Heart left ventricle (tissue), 13 donors: ENCODE measurements around the gene RLIM.

Experiments
- CTCF ChIP-seq, 12 donors: fragments of 200-600 bp; sonication (generic) in 4 of 12; IDR thresholded peaks; one replicate each; pipeline versions ENCODE4 v1.5.0 to v1.8.0; 2018 to 2022; ENCODE audit warnings: antibody characterized with exemption in 12 of 12, mild to moderate bottlenecking in 5 of 12
- POLR2A ChIP-seq, 2 donors: fragments of 450-650 bp; IDR thresholded peaks; one replicate each; pipeline ENCODE4 v1.6.1; 2017; ENCODE audit warnings: antibody characterized with exemption in 2 of 2, mild to moderate bottlenecking in 2 of 2, moderate library complexity in 2 of 2
- donor health status: ischemic (EF 13 %, LVEDD 7.1; RV severe dilation, severe dysfunction).
- donor health status: DM: no; HTN: yes; CAD: no.
- donor health status: DM: no; HTN: no; CAD: no.
- donor health status: ischemic (EF 25% LVEDD 6.9; RV normal size, moderate dysfunction).
- donor health status: ischemic (EF 25% LVEDD 5.7; RV mildly dilated, moderate dysfunction).
- donor health status: ischemic (EF 35%, LVEDD 5.7; RV mildly dilated, moderate dysfunction).
- donor health status: nonischemic (EF 11% LVEDD 7.7; RV severe dilation, severe dysfunction).
- donor health status: DM: yes; HTN: yes; CAD: no.
- donor health status: PGD.
- donor health status: ischemic (EF 29% LVEDD 5.4; RV normal size, mild dysfunction).
- donor health status: nonischemic (EF 23%, LVEDD 6.1; RV moderate dilation, normal function).

GRCh38 chrX:74546984-74547383 is 67.4 kb downstream of the RLIM start:
- TF ChIP-seq CTCF (IDR thresholded peaks at IDR 0.05) (no peak), POLR2A (IDR thresholded peaks at IDR 0.05) (no peak)
